ENCODE results near the gene RGMA. TPM values are rescaled to one million over a fixed set of nuclear protein-coding genes. Genes with fewer than 3 reads are reported as not detected.

The RGMA gene
- total RNA-seq, 2 donors from 2014 or later = not detected

- H3K9me3 ChIP-seq (ENCODE audit: control insufficient read depth, low read length, poor library complexity, severe bottlenecking) = no peaks in the 10 kb centered on the region
- peaks cover 68% of the 10 kb centered on the region for H3K27me3 Mint-ChIP-seq
- no peak overlapping the region for H3K27ac Mint-ChIP-seq
- no peak for ATAC-seq
- peaks cover 6% of the 10 kb centered on the region for H3K36me3 Mint-ChIP-seq (ENCODE audit: low read depth)
- no peak for DNase-seq
- H3K4me3 Mint-ChIP-seq = no peak overlapping the region
- peaks cover 11% of the 10 kb centered on the region for H3K4me1 Mint-ChIP-seq
These were observed 2.2 kb downstream of the RGMA start for GRCh38 chr15:93086791-93087190.

GRCh38 chr15:93085692-93086091 lies 3.3 kb downstream of the RGMA start:
- H3K36me3 Mint-ChIP-seq (ENCODE audit: low read depth) = peaks cover 8% of the 10 kb centered on the region

GRCh38 chr15:93082861-93083260 lies 6.2 kb downstream of the RGMA start:
- H3K4me3 Mint-ChIP-seq = no peak overlapping the region
- no peaks in the 10 kb centered on the region for H3K9me3 ChIP-seq (ENCODE audit: control insufficient read depth, low read length, poor library complexity, severe bottlenecking)
- DNase-seq (no peak), ATAC-seq (no peak)
- H3K27me3 Mint-ChIP-seq = peaks cover 92% of the 10 kb centered on the region
- peaks cover 2% of the 10 kb centered on the region for H3K4me1 Mint-ChIP-seq
- H3K27ac Mint-ChIP-seq = no peak overlapping the region
- H3K36me3 Mint-ChIP-seq (ENCODE audit: low read depth) = peaks cover 6% of the 10 kb centered on the region

More at GRCh38 chr15:93085692-93086091, 3.3 kb downstream of the RGMA start:
- H3K4me3 Mint-ChIP-seq = no peak overlapping the region
- no peak for ATAC-seq
- DNase-seq = no peak
- no peaks in the 10 kb centered on the region for H3K9me3 ChIP-seq (ENCODE audit: control insufficient read depth, low read length, poor library complexity, severe bottlenecking)
- H3K27me3 Mint-ChIP-seq = peaks cover 79% of the 10 kb centered on the region
- no peak overlapping the region for H3K27ac Mint-ChIP-seq
- peaks cover 11% of the 10 kb centered on the region for H3K4me1 Mint-ChIP-seq

- ATAC-seq (no peak), DNase-seq (no peak)
- H3K9me3 ChIP-seq (ENCODE audit: control insufficient read depth, low read length, poor library complexity, severe bottlenecking) = no peaks in the 10 kb centered on the region
- Mint-ChIP-seq H3K36me3 (ENCODE audit: low read depth) (peaks cover 5% of the 10 kb centered on the region), H3K4me1 (no peaks in the 10 kb centered on the region), H3K4me3 (no peak overlapping the region), H3K27ac (no peak overlapping the region), H3K27me3 (peaks cover 89% of the 10 kb centered on the region)
These were observed 7.6 kb downstream of the RGMA start for GRCh38 chr15:93081399-93081798.

GRCh38 chr15:93080451-93080850 lies 8.6 kb downstream of the RGMA start:
- Mint-ChIP-seq H3K27me3 (peaks cover 89% of the 10 kb centered on the region), H3K4me1 (no peaks in the 10 kb centered on the region), H3K27ac (no peak overlapping the region), H3K36me3 (ENCODE audit: low read depth) (peaks cover 5% of the 10 kb centered on the region), H3K4me3 (no peak overlapping the region)
- DNase-seq (no peak), ATAC-seq (no peak)
- H3K9me3 ChIP-seq (ENCODE audit: control insufficient read depth, low read length, poor library complexity, severe bottlenecking) = no peaks in the 10 kb centered on the region

DNA sequence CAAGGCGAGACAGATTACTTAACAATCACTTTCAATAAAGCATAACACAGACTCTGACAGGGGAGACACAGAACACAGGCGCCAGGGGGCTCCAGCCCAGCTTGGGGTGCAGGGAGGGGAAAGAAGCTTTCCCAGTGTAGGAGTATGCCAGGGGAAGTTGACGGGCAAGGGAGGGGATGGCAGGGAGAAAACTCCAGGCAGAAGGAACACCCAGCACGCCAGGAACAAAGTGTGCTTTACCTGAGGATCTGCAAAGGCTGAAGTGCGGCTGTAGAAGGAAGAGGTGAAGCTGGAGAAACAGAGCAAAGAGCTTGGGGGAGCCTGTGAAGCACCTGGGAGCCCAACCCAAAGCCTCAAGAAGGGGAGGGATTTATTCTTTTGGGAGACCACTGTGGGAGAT lies 12.1 kb downstream of the RGMA start:
- H3K36me3 Mint-ChIP-seq (ENCODE audit: low read depth) = peaks cover 8% of the 10 kb centered on the region
- H3K27ac Mint-ChIP-seq = no peak overlapping the region
- no peak overlapping the region for H3K4me3 Mint-ChIP-seq
- H3K9me3 ChIP-seq (ENCODE audit: control insufficient read depth, low read length, poor library complexity, severe bottlenecking) = no peaks in the 10 kb centered on the region
- peaks cover 12% of the 10 kb centered on the region for H3K4me1 Mint-ChIP-seq
- ATAC-seq = no peak
- no peak for DNase-seq
- H3K27me3 Mint-ChIP-seq = peaks cover 88% of the 10 kb centered on the region

DNA sequence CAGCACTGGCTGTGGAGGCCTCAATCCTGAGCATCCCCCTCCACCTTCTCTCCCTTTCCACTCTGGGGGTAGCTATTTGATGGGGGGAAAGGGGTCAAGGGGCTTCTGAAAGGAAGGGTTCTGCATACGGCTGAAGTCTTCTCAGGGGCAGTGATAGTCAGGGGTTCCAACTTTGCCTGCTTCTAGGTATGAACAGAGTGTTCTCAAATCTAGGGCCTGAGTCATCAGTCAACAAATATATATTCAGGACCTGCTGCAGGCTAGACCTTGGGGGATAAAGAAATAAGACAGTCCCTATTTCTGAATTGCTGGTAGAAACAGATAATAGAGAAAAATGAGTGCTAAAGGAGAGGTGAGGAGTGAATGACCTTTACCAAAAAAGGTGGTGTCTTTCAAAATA lies 12.8 kb downstream of the RGMA start:
- peaks cover 14% of the 10 kb centered on the region for H3K4me1 Mint-ChIP-seq
- no peak overlapping the region for H3K27ac Mint-ChIP-seq
- DNase-seq (no peak), ATAC-seq (no peak)
- H3K4me3 Mint-ChIP-seq = no peak overlapping the region
- peaks cover 88% of the 10 kb centered on the region for H3K27me3 Mint-ChIP-seq
- no peaks in the 10 kb centered on the region for H3K9me3 ChIP-seq (ENCODE audit: control insufficient read depth, low read length, poor library complexity, severe bottlenecking)
- peaks cover 8% of the 10 kb centered on the region for H3K36me3 Mint-ChIP-seq (ENCODE audit: low read depth)

DNA sequence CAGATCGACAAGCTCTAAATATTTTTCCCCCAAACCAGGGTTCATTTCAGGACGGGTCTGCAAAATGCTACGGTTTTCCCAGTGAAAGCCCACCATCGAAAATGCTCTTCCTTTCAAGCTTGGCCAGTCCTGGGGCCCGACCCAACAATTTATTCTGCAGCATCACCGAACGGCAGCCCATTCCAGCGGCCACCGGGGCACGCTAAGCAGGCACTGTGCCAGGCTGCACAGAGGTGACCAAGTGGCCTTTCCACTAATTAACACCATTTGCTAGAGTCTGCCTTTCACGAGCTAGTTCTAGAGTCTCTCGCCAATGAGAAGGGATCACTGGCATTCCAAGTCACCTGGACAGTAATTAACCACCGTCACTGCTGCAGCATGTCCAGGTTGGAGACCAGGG lies 14.4 kb downstream of the RGMA start:
- H3K9me3 ChIP-seq (ENCODE audit: control insufficient read depth, low read length, poor library complexity, severe bottlenecking) = no peaks in the 10 kb centered on the region
- DNase-seq = no peak
- peaks cover 89% of the 10 kb centered on the region for H3K27me3 Mint-ChIP-seq
- peaks cover 3% of the 10 kb centered on the region for H3K36me3 Mint-ChIP-seq (ENCODE audit: low read depth)
- ATAC-seq = no peak
- peaks cover 14% of the 10 kb centered on the region for H3K4me1 Mint-ChIP-seq
- H3K27ac Mint-ChIP-seq = no peak overlapping the region
- H3K4me3 Mint-ChIP-seq = no peak overlapping the region

GRCh38 chr15:93073465-93073952 lies 15.5 kb downstream of the RGMA start:
- H3K9me3 ChIP-seq (ENCODE audit: control insufficient read depth, low read length, poor library complexity, severe bottlenecking) = no peaks in the 10 kb centered on the region
- ATAC-seq = no peak
- peak overlapping the region; percentile 34 for H3K27ac Mint-ChIP-seq
- H3K36me3 Mint-ChIP-seq (ENCODE audit: low read depth) = peaks cover 3% of the 10 kb centered on the region
- H3K4me1 Mint-ChIP-seq = peaks cover 14% of the 10 kb centered on the region
- peak overlapping the region; percentile 88 for H3K4me3 Mint-ChIP-seq
- peaks cover 81% of the 10 kb centered on the region for H3K27me3 Mint-ChIP-seq
- no peak for DNase-seq

DNA sequence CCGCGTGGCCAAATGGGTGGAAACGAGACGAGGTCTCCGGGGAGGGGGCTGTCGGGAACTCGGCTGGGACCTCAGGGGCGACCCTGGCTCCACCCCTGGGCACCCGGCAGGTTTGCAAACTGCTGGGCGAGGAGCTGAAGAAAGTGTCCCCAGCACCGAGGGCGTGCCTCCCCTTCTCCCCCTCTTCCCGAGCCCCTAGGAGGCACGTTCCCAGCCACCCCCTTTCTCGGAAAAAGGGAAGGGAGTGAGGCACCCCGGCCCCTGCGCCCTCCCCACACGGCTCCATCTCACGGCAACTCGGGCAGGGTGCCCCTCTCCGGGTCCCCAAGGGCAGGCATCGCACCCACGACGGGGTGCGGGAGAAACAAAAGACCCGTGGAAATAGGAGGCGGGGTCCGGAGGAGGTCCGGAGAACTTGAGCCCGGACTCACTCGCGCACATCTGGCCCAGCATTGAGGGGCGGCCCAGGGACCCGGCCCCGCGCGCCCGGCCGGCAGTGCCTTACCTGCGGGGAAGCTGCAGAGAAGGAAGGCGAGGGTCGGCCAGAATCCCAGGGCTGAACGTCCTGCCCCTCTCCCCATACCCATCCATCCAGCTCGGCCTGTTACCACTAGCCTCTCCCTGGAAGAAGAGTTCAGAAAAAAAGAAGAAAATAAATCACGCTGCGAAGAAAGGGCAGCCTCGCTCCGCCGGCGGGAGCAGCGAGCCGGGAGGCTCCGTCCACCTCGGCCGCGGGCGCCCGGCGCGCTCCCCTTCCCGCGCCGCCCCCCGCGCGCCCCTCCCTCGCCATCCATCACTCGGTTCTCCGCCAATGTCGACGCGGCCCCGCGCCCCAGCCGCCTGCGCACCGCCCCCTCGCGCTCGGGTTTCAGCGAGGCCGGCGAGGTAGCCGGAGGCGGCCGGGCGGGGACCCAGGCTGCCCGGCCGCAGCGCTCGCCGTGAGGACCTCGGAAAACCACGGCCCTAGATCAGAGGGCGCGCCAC lies 16.3 kb downstream of the RGMA start:
- ATAC-seq (no peak), DNase-seq (no peak)
- H3K4me3 Mint-ChIP-seq = peak overlapping the region; percentile 88
- H3K27ac Mint-ChIP-seq = no peak overlapping the region
- H3K4me1 Mint-ChIP-seq = peaks cover 14% of the 10 kb centered on the region
- H3K27me3 Mint-ChIP-seq = peaks cover 80% of the 10 kb centered on the region
- H3K9me3 ChIP-seq (ENCODE audit: control insufficient read depth, low read length, poor library complexity, severe bottlenecking) = no peaks in the 10 kb centered on the region
- H3K36me3 Mint-ChIP-seq (ENCODE audit: low read depth) = peaks cover 3% of the 10 kb centered on the region

GRCh38 chr15:93072011-93072410 lies 17.0 kb downstream of the RGMA start:
- Mint-ChIP-seq H3K27ac (no peak overlapping the region), H3K4me3 (peak overlapping the region; percentile 76), H3K4me1 (peaks cover 14% of the 10 kb centered on the region), H3K27me3 (peaks cover 77% of the 10 kb centered on the region), H3K36me3 (ENCODE audit: low read depth) (peaks cover 3% of the 10 kb centered on the region)
- ATAC-seq (no peak), DNase-seq (no peak)
- H3K9me3 ChIP-seq (ENCODE audit: control insufficient read depth, low read length, poor library complexity, severe bottlenecking) = no peaks in the 10 kb centered on the region

- Mint-ChIP-seq H3K4me1 (peaks cover 14% of the 10 kb centered on the region), H3K4me3 (peak overlapping the region; percentile 76), H3K27me3 (peaks cover 77% of the 10 kb centered on the region), H3K36me3 (ENCODE audit: low read depth) (peaks cover 3% of the 10 kb centered on the region), H3K27ac (no peak overlapping the region)
- no peak for ATAC-seq
- H3K9me3 ChIP-seq (ENCODE audit: control insufficient read depth, low read length, poor library complexity, severe bottlenecking) = no peaks in the 10 kb centered on the region
- no peak for DNase-seq
These were observed 17.5 kb downstream of the RGMA start for GRCh38 chr15:93071469-93071936.

- Mint-ChIP-seq H3K36me3 (ENCODE audit: low read depth) (peaks cover 3% of the 10 kb centered on the region), H3K27me3 (peaks cover 69% of the 10 kb centered on the region), H3K27ac (no peak overlapping the region), H3K4me1 (peaks cover 14% of the 10 kb centered on the region), H3K4me3 (no peak overlapping the region)
- DNase-seq = no peak
- no peak for ATAC-seq
- H3K9me3 ChIP-seq (ENCODE audit: control insufficient read depth, low read length, poor library complexity, severe bottlenecking) = no peaks in the 10 kb centered on the region
These were observed 18.3 kb downstream of the RGMA start for GRCh38 chr15:93070551-93071296.
